Activated naive CD8-positive, alpha-beta T cell treated with anti-CD3 and anti-CD28 coated beads, Interleukin-2, amount 10 ng/mL, durations not matched to agents 7 days and 5 days (primary cell): ENCODE data around the gene ASB3. TPM values are rescaled to one million over a fixed set of nuclear protein-coding genes. Genes with fewer than 3 reads are reported as not detected.
A peak's percentile ranks its signal among the peaks of the same experiment; 100 is the strongest.

ENCODE experiments used
- ATAC-seq: fragments of 150-1000 bp; cut with Tn5 transposase; one replicate; pipeline ENCODE4 v1.10.0; 2021; ENCODE audit warnings: low read depth, moderate library complexity
- POLR2A ChIA-PET: fragments of 350-600 bp; sonication (Branson Sonifier 250); formaldehyde crosslinking; loops from one replicate; lab custom pipeline; 2021; ENCODE audit warnings: antibody characterized with exemption; lab: Charles Lee
- DNase-seq: peaks from one replicate; pipeline ENCODE4 v3.0.0; 2021
- H3K27ac Mint-ChIP-seq: one replicate; pipeline ENCODE4 v1.8.0; 2022; ENCODE audit warnings: mild to moderate bottlenecking, mixed read lengths
- H3K27me3 Mint-ChIP-seq: one replicate; pipeline ENCODE4 v1.8.0; 2022; ENCODE audit warnings: mild to moderate bottlenecking, moderate library complexity, mixed read lengths
- H3K36me3 Mint-ChIP-seq: one replicate; pipeline ENCODE4 v1.8.0; 2021; ENCODE audit warnings: mild to moderate bottlenecking, mixed read lengths
- H3K4me1 Mint-ChIP-seq: one replicate; pipeline ENCODE4 v1.8.0; 2021; ENCODE audit warnings: mixed read lengths
- H3K4me3 Mint-ChIP-seq: one replicate; pipeline ENCODE4 v1.8.0; 2022; ENCODE audit warnings: mild to moderate bottlenecking, moderate library complexity, mixed read lengths
- H3K9me3 Mint-ChIP-seq: one replicate; pipeline ENCODE4 v1.8.0; 2021; ENCODE audit warnings: mixed read lengths
- total RNA-seq, 2 experiments: library from RNA; stranded (reverse); gene quantifications; one replicate each; pipeline ENCODE4 v1.2.3, GENCODE V29; 2021

Gene ASB3
- total RNA-seq, 2 experiments from 2014 or later, result 29.8 to 32.1 TPM

- Mint-ChIP-seq H3K9me3 (no peaks in the 10 kb centered on the region), H3K4me1 (no peaks in the 10 kb centered on the region), H3K27me3 (no peaks in the 10 kb centered on the region), H3K36me3 (peaks cover 13% of the 10 kb centered on the region), H3K27ac (no peak overlapping the region), H3K4me3 (no peak overlapping the region)
- DNase-seq (no peak), ATAC-seq (no peak)
- POLR2A ChIA-PET, result no interaction called here
Measured at GRCh38 chr2:53818854-53819435, 32.2 kb upstream of the ASB3 start.

GRCh38 chr2:53813151-53813550 is 26.4 kb upstream of the ASB3 start:
- DNase-seq, result no peak
- Mint-ChIP-seq H3K4me3 (no peak overlapping the region), H3K27me3 (no peaks in the 10 kb centered on the region), H3K4me1 (no peaks in the 10 kb centered on the region), H3K27ac (no peak overlapping the region), H3K36me3 (peaks cover 25% of the 10 kb centered on the region), H3K9me3 (no peaks in the 10 kb centered on the region)
- ATAC-seq, result no peak
- POLR2A ChIA-PET, result no interaction called here

- Mint-ChIP-seq H3K27ac (no peak overlapping the region), H3K27me3 (no peaks in the 10 kb centered on the region), H3K36me3 (peaks cover 22% of the 10 kb centered on the region), H3K4me1 (no peaks in the 10 kb centered on the region), H3K9me3 (no peaks in the 10 kb centered on the region), H3K4me3 (no peak overlapping the region)
- ATAC-seq, result no peak
- DNase-seq, result no peak
- POLR2A ChIA-PET, result no interaction called here
Measured at GRCh38 chr2:53811601-53812000, 24.8 kb upstream of the ASB3 start.

GRCh38 chr2:53802617-53803151 is 15.9 kb upstream of the ASB3 start:
- Mint-ChIP-seq H3K27me3 (no peaks in the 10 kb centered on the region), H3K9me3 (no peaks in the 10 kb centered on the region), H3K27ac (no peak overlapping the region), H3K4me1 (peaks cover 10% of the 10 kb centered on the region), H3K4me3 (no peak overlapping the region), H3K36me3 (peaks cover 15% of the 10 kb centered on the region)
- no peak for DNase-seq
- no peak for ATAC-seq
- POLR2A ChIA-PET, result no interaction called here

- H3K9me3 Mint-ChIP-seq, result no peaks in the 10 kb centered on the region
- H3K27me3 Mint-ChIP-seq, result no peaks in the 10 kb centered on the region
- H3K27ac Mint-ChIP-seq, result no peak overlapping the region
- ATAC-seq (no peak), DNase-seq (no peak)
- POLR2A ChIA-PET, result no interaction called here
- H3K4me1 Mint-ChIP-seq, result peaks cover 10% of the 10 kb centered on the region
- no peak overlapping the region for H3K4me3 Mint-ChIP-seq
- H3K36me3 Mint-ChIP-seq, result peaks cover 14% of the 10 kb centered on the region
Measured at GRCh38 chr2:53801547-53801946, 14.8 kb upstream of the ASB3 start.

- Mint-ChIP-seq H3K27ac (no peak overlapping the region), H3K36me3 (peaks cover 5% of the 10 kb centered on the region), H3K27me3 (no peaks in the 10 kb centered on the region), H3K4me1 (peaks cover 5% of the 10 kb centered on the region), H3K9me3 (no peaks in the 10 kb centered on the region), H3K4me3 (no peak overlapping the region)
- no peak for ATAC-seq
- no peak for DNase-seq
- POLR2A ChIA-PET, result no interaction called here
Measured at GRCh38 chr2:53793821-53794220, 7.1 kb upstream of the ASB3 start.

GRCh38 chr2:53793261-53793660 is 6.5 kb upstream of the ASB3 start:
- Mint-ChIP-seq H3K9me3 (no peaks in the 10 kb centered on the region), H3K36me3 (peaks cover 4% of the 10 kb centered on the region), H3K27me3 (no peaks in the 10 kb centered on the region), H3K27ac (no peak overlapping the region), H3K4me3 (no peak overlapping the region), H3K4me1 (peaks cover 6% of the 10 kb centered on the region)
- DNase-seq (no peak), ATAC-seq (no peak)
- POLR2A ChIA-PET, result no interaction called here

GRCh38 chr2:53787614-53788289 is 999 bp upstream of the ASB3 start:
- Mint-ChIP-seq H3K27me3 (no peaks in the 10 kb centered on the region), H3K36me3 (peaks cover 4% of the 10 kb centered on the region), H3K4me1 (peaks cover 21% of the 10 kb centered on the region), H3K4me3 (peak overlapping the region; percentile 99), H3K9me3 (no peaks in the 10 kb centered on the region), H3K27ac (peak overlapping the region; percentile 94)
- DNase-seq, result no peak
- POLR2A ChIA-PET, result interaction anchor here (3.4 kb wide), 1 partner anchor 19 kb away, joined by 46 read pairs; the partner anchor contains the start of gene CHAC2
- no peak for ATAC-seq

- no peaks in the 10 kb centered on the region for H3K27me3 Mint-ChIP-seq
- peak overlapping the region; percentile 99 for H3K4me3 Mint-ChIP-seq
- H3K4me1 Mint-ChIP-seq, result peaks cover 24% of the 10 kb centered on the region
- no peaks in the 10 kb centered on the region for H3K9me3 Mint-ChIP-seq
- POLR2A ChIA-PET, result interaction anchor here (3.4 kb wide), 1 partner anchor 18 kb away, joined by 46 read pairs; the partner anchor contains the start of gene CHAC2
- peak; percentile 55 for DNase-seq
- peaks cover 9% of the 10 kb centered on the region for H3K36me3 Mint-ChIP-seq
- ATAC-seq, result peak; percentile 10
- peak overlapping the region; percentile 94 for H3K27ac Mint-ChIP-seq
Measured at GRCh38 chr2:53786352-53786704, 425 bp downstream of the ASB3 start.

- Mint-ChIP-seq H3K27me3 (no peaks in the 10 kb centered on the region), H3K4me3 (peak overlapping the region; percentile 99), H3K9me3 (no peaks in the 10 kb centered on the region), H3K4me1 (peaks cover 24% of the 10 kb centered on the region), H3K27ac (peak overlapping the region; percentile 94), H3K36me3 (peaks cover 10% of the 10 kb centered on the region)
- DNase-seq (no peak), ATAC-seq (no peak)
- POLR2A ChIA-PET, result interaction anchor here (3.4 kb wide), 1 partner anchor 17 kb away, joined by 46 read pairs; the partner anchor contains the start of gene CHAC2
Measured at GRCh38 chr2:53785366-53785765, 1.4 kb downstream of the ASB3 start.

- Mint-ChIP-seq H3K27me3 (no peaks in the 10 kb centered on the region), H3K27ac (peak overlapping the region; percentile 75), H3K4me1 (peaks cover 26% of the 10 kb centered on the region), H3K9me3 (no peaks in the 10 kb centered on the region), H3K36me3 (peaks cover 18% of the 10 kb centered on the region), H3K4me3 (peak overlapping the region; percentile 99)
- POLR2A ChIA-PET, result interaction anchor here (2.9 kb wide), 1 partner anchor 17 kb away, joined by 13 read pairs; the partner anchor contains the start of gene CHAC2
- ATAC-seq, result no peak
- no peak for DNase-seq
Measured at GRCh38 chr2:53784436-53784835, 2.3 kb downstream of the ASB3 start.

GRCh38 chr2:53782676-53783075 is 4.1 kb downstream of the ASB3 start:
- DNase-seq (no peak), ATAC-seq (no peak)
- no peaks in the 10 kb centered on the region for H3K27me3 Mint-ChIP-seq
- H3K27ac Mint-ChIP-seq, result no peak overlapping the region
- H3K4me1 Mint-ChIP-seq, result peaks cover 21% of the 10 kb centered on the region
- no peaks in the 10 kb centered on the region for H3K9me3 Mint-ChIP-seq
- POLR2A ChIA-PET, result interaction anchor here (2.9 kb wide), 1 partner anchor 15 kb away, joined by 13 read pairs; the partner anchor contains the start of gene CHAC2
- no peak overlapping the region for H3K4me3 Mint-ChIP-seq
- H3K36me3 Mint-ChIP-seq, result peaks cover 29% of the 10 kb centered on the region

GRCh38 chr2:53780056-53780455 is 6.7 kb downstream of the ASB3 start:
- POLR2A ChIA-PET, result no interaction called here
- H3K9me3 Mint-ChIP-seq, result no peaks in the 10 kb centered on the region
- no peaks in the 10 kb centered on the region for H3K27me3 Mint-ChIP-seq
- DNase-seq, result no peak
- no peak for ATAC-seq
- no peak overlapping the region for H3K27ac Mint-ChIP-seq
- H3K4me3 Mint-ChIP-seq, result no peak overlapping the region
- H3K4me1 Mint-ChIP-seq, result peaks cover 21% of the 10 kb centered on the region
- H3K36me3 Mint-ChIP-seq, result peaks cover 34% of the 10 kb centered on the region
